ENCODE results near the gene CD320.
"Not testable (repeated sequence)": the region's sequence is repeated elsewhere in the genome, so short reads cannot be mapped to it uniquely, and the experiment has no call there.

The CD320 gene

GRCh38 chr19:8308891-8309291 lies 733 bp upstream of the CD320 start:
- no peak for DNase-seq (ENCODE audit: low spot score)

- no peak for DNase-seq (ENCODE audit: low spot score)
Observed at GRCh38 chr19:8307400-8307964, 676 bp downstream of the CD320 start.

- DNase-seq (ENCODE audit: low spot score): no peak
Observed at GRCh38 chr19:8306235-8307054, 1.7 kb downstream of the CD320 start.

GRCh38 chr19:8305798-8306197 lies 2.4 kb downstream of the CD320 start:
- no peak for DNase-seq (ENCODE audit: low spot score)

GRCh38 chr19:8304841-8305621 lies 3.1 kb downstream of the CD320 start:
- no peak for DNase-seq (ENCODE audit: low spot score)

- no peak for DNase-seq (ENCODE audit: low spot score)
Observed at GRCh38 chr19:8302734-8303133, 5.4 kb downstream of the CD320 start.

- no peak for DNase-seq (ENCODE audit: low spot score)
Observed at GRCh38 chr19:8302357-8302691, 5.8 kb downstream of the CD320 start.

- not testable (repeated sequence) for DNase-seq (ENCODE audit: low spot score)
Observed at GRCh38 chr19:8291337-8291736, 16.8 kb downstream of the CD320 start.

- DNase-seq (ENCODE audit: low spot score): not testable (repeated sequence)
Observed at GRCh38 chr19:8276508-8276907, 31.6 kb downstream of the CD320 start.

GRCh38 chr19:8269724-8270123 lies 38.4 kb downstream of the CD320 start:
- DNase-seq (ENCODE audit: low spot score): no peak

- no peak for DNase-seq (ENCODE audit: low spot score)
Observed at GRCh38 chr19:8265872-8266271, 42.3 kb downstream of the CD320 start.

GRCh38 chr19:8264248-8264647 lies 43.9 kb downstream of the CD320 start:
- not testable (repeated sequence) for DNase-seq (ENCODE audit: low spot score)

GRCh38 chr19:8262431-8262830 lies 45.7 kb downstream of the CD320 start:
- DNase-seq (ENCODE audit: low spot score): no peak

- DNase-seq (ENCODE audit: low spot score): no peak
Observed at GRCh38 chr19:8261881-8262280, 46.3 kb downstream of the CD320 start.

- no peak for DNase-seq (ENCODE audit: low spot score)
Observed at GRCh38 chr19:8261347-8261746, 46.8 kb downstream of the CD320 start.

- no peak for DNase-seq (ENCODE audit: low spot score)
Observed at GRCh38 chr19:8259922-8260247, 48.3 kb downstream of the CD320 start.

- no peak for DNase-seq (ENCODE audit: low spot score)
Observed at GRCh38 chr19:8259142-8259921, 48.8 kb downstream of the CD320 start.

- DNase-seq (ENCODE audit: low spot score): no peak
Observed at GRCh38 chr19:8257052-8257443, 51.1 kb downstream of the CD320 start.

- DNase-seq (ENCODE audit: low spot score): no peak
Observed at GRCh38 chr19:8256276-8257051, 51.7 kb downstream of the CD320 start.

- DNase-seq (ENCODE audit: low spot score): no peak
Observed at GRCh38 chr19:8255426-8256125, 52.6 kb downstream of the CD320 start.
